GM20431 (cell line): ENCODE measurements around the gene FBXL14.

Experiments used
- in situ Hi-C: fragments of 300-500 bp; cut with MseI, MboI; formaldehyde crosslinking; loops from one replicate; pipeline ENCODE4 v1.15.0; 2020; ENCODE audit warnings: low sequenced_read_pairs; ENCODE audit not compliant: unreplicated experiment

The FBXL14 gene

GRCh38 chr12:1544996-1545700 is 49.2 kb downstream of the FBXL14 start:
- in situ Hi-C loops, result no loop called here

GRCh38 chr12:1542599-1542998 is 51.8 kb downstream of the FBXL14 start:
- in situ Hi-C loops, result no loop called here

DNA sequence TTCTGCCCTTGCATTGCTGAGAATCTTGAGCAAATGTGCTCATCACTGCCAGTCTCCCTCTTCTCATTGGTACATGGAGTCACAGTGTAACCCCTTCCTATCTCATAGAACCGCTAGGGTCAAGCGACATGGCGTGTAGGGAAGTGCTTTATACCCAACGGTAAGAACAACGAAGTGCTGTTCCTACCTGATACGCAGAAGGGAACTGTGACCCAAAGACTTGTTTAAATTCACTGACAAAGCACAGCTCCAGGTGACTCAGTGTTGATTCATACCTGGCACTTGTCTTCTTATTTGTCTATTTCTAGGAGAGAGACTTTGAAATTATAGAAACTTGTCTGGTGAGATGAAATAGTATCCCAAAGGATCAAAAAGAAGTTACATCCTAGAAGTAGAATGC is 53.7 kb downstream of the FBXL14 start:
- in situ Hi-C loops, result no loop called here

DNA sequence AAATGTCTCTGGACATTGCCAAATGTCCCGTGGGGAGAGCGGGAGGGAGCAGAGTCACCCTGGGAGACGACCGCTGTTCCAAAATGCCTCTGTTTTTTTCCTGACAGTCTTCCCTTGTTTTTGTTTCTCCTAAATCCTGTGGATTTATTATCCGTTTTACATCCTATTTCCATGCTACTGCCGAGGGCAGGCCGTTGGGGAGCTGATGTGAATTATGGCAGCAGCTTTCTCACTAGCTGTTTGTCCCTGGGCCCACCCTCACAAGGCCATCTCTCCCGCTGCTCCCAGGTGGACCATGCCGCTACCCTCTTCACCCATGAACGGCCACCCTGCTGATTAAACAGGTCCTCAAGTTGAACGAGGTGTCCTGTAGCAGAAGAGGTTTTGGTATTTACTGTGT is 55.2 kb downstream of the FBXL14 start:
- in situ Hi-C loops, result no loop called here

- in situ Hi-C loops, result no loop called here
Observed at GRCh38 chr12:1536817-1537216, 57.6 kb downstream of the FBXL14 start.

DNA sequence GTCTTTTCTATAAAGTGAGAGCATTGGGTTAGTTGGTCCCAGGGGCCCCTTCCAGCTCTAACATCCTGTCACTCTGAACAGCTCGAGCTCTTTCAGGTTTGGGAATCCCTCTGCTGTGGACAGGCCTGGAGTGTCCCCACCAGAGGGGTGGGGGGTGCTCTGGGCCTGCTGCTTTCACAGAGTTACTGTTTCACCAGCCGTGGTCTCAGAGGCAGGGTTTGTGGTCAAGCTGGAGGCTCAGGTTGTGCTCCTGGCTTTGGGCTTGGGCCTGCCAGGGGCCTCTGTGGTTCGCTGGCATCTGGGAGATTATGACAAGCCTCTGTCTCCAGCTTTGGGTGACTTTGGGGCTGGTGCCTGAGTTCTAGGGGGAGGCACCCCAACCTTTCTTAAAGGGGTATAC is 59.6 kb downstream of the FBXL14 start:
- in situ Hi-C loops, result no loop called here

DNA sequence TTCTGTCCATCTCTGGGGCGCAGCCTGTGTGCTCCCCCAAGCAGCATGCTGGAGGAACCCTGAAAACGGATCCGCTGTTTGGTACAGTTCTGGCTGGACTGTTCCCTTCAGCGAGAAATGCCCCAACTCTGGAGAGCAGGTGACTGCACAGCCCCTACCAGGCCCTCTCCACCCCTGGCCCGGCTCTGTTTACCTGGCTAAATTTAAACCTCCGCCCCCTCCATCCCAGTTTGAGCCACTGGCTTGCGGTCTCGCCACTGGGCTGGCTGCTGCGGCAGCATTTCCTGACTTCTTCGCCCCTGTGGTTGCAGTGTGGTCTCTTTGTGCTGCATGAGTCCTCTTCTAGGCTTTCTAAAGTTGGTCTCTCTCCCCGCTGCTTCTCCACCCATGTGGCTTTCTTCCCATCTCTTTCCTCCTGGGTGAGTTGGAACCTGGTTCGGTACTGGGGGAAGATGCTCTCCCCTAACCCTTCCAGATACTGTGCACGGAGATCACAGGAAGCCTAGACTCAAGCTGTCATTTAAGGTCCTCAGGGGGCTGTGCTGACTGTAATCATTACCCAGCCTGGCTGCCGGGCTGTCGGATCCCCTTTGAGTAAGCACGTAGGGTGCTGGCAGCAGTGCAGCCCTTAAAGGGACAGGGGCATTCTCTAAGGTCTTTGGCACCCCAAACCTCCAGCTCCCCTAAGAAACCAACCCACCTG is 60.6 kb downstream of the FBXL14 start:
- in situ Hi-C loops, result no loop called here

DNA sequence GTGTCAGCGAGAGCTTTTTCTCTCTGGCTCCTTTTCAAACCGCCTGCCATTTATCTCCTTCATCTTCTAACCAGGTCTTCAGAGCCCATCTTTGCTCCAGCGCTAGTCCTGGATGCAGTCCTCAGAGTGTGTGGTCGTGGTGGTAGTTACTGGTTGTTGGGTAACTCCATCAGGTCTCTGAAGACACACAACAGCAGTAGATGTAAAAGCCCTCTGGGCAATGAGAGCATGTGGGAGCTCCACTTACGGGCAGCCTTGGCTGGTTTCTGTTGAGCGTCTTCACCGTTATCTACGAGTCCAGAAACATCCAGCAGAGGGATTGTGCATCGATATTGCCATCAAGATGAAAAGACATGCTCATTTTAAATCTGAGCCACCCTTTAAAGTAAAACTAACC is 61.2 kb downstream of the FBXL14 start:
- in situ Hi-C loops, result no loop called here

DNA sequence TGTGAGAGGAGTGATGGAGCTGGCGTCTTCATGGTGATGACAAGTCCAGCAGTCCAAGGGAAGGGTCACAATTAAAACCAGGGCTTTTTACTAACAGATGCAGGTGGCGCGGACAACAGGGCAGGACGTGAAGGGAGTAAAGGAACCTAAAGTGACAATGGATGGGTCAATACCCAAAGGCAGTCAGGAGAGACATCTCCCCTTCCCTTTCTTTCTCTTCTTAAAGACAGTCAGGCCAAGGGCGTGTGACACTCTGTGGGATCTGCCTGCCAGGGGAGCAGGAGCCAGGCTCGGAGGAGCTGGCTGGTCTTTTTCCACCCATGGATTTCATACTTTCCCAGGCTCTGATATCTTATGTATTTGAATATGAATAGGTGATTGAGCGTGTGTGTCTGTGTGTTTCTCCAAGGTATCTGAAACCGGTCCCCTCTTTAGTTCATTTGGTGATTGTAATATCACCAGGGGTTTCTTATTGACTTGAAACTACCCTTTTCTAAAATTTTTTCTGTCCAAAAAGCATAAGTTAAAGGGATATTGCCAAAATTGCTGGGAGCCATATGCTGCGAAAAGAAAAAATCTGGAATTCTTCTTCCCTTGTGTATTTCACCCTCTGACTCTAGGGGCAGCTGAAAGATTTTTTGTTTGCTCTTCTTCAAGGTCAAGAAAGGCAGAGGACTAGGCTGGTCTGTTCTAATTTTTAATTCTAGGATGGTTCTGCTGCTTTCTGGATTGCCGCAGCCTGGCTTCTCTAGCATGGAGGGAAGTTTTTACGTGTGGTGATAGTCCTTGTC is 61.8 kb downstream of the FBXL14 start:
- in situ Hi-C loops, result no loop called here

DNA sequence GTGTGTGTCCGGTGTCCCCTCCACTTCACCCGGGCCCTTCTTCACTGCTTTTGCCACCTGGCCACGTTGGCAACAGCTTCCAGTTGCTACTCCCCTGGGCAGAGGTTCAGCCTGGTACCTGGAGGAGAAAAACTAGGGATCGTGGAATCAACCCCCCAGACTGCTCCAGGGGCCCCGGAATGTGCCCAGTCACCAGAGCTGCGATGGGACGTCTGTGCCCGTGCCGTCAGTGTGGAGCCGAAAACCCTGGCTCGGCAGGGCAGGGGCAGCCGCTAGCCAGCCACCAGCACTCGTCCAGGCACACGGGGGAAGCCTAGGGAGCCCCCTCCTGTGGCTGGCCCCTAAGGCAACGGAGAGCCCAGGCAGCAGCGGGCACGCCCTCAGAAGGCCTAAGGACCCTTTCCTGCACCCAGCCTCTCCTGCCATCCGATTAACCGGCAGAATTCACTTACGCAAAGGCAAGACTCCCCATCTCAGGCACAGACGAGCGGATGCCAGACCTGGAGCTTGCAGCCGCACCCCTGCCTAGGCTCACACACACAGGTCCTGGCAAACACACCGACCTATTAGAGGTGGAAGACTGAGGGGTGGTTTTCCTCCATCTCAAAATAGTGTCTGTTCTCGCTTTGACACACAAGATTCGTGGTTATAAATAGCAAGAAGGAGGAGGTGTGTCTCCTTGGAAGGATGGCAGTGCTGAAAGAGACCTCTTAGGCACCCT is 62.6 kb downstream of the FBXL14 start:
- in situ Hi-C loops, result no loop called here

DNA sequence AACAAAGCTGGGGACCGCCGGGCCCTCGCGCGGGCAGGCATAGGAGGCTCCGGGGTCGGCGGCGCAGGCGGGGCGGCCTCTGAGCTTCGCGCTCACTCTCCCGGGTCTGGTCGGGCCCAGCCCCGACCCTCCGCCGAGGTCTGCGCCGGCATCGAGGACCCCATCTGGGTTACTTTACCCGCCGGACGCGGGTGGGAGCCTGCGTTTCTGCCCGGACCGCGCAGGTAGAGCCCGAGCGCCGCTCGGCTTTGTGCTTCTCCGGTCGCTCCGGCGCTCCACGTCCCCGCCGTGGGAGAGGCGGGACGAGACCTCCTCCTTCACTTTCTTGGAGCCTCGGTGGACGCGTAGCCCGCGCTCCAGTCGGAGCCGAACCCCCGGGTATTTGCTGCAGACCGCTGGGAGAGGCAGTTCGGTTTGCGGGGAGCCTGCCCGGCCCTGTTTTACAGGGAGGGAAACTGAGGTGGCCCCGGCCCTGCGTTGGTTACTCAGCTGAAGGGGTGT is 63.2 kb downstream of the FBXL14 start:
- in situ Hi-C loops, result no loop called here

DNA sequence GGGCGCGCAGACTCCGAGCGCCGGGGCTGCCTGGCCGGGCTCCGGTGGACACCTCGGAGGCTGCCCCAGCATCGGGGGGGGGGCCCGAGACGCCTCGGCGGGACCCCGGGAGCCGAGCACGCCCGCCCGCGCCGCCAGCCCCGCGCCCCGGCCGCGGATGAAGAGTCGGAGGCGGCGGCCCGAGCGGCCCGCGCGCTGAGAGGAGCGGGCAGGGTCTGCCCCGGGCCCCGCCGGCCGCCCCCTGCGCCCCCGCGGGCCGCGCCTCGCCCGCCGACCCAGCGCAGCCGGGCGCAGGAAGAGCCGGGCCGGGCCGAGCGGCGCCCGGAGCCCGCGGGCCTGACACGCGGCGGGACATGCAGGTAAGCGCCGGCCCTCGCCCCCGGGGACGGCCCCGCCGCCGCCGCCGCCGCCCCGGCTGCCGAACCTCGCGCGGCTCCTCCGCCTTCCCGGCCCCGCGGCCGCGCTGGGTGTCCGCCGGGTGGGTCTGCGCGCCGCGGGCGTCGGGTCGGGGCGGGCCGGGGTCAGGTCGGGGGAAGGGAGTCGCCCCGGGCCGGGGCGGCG is 63.7 kb downstream of the FBXL14 start:
- in situ Hi-C loops, result no loop called here

GRCh38 chr12:1529862-1530591 is 64.4 kb downstream of the FBXL14 start:
- in situ Hi-C loops, result no loop called here

- in situ Hi-C loops, result no loop called here
Observed at GRCh38 chr12:1529228-1529861, 65.0 kb downstream of the FBXL14 start.

GRCh38 chr12:1528791-1529190 is 65.6 kb downstream of the FBXL14 start:
- in situ Hi-C loops, result no loop called here

GRCh38 chr12:1527789-1528188 is 66.6 kb downstream of the FBXL14 start:
- in situ Hi-C loops, result no loop called here

GRCh38 chr12:1525858-1526257 is 68.5 kb downstream of the FBXL14 start:
- in situ Hi-C loops, result no loop called here

- in situ Hi-C loops, result no loop called here
Observed at GRCh38 chr12:1523558-1524050, 70.8 kb downstream of the FBXL14 start.

- in situ Hi-C loops, result no loop called here
Observed at GRCh38 chr12:1523046-1523445, 71.3 kb downstream of the FBXL14 start.
